ENCODE results near the gene GRPEL2. TPM values are rescaled to one million over a fixed set of nuclear protein-coding genes. Genes with fewer than 3 reads are reported as not detected.

The GRPEL2 gene
- total and polyA plus RNA-seq, 2 experiments from 2014 or later, result 20.2 to 62.2 TPM

DNA sequence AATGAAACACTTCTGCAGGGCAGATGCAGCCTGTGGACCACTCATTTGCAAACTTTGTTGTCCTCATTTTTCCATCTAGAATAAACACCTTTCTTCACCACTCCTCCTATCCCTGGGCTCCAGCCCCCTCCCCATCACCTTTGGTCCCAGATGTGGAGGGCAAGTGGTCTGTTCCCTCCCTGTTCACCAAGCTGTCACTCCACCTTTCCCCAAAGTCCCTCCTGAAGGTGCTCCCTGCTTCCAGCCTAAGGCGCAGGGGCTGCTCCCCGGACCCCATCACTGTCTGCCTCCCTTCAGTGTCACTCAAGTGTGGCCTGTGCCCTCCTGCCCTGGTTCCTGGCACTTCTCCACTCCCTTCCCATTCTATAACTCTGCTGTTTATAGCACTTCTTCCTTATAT, 19.4 kb downstream of the GRPEL2 start:
- Histone ChIP-seq H4K20me1 (replicated peaks; ENCODE audit: insufficient read depth) (no peaks in the 10 kb centered on the region), H3K4me3 (no peak overlapping the region), H3K36me3 (ENCODE audit: insufficient read depth) (no peaks in the 10 kb centered on the region), H3K27me3 (ENCODE audit: insufficient read depth) (no peaks in the 10 kb centered on the region), H2AFZ (no peak overlapping the region), H3K79me2 (replicated peaks; ENCODE audit: insufficient read depth) (no peaks in the 10 kb centered on the region), H3K27ac (ENCODE audit: low read depth) (no peak overlapping the region), H3K4me2 (no peak overlapping the region), H3K4me1 (ENCODE audit: insufficient read depth) (no peaks in the 10 kb centered on the region), H3F3A (replicated peaks; ENCODE audit: low read depth) (no peaks in the 10 kb centered on the region), H3K9me2 (ENCODE audit: insufficient read depth) (no peaks in the 10 kb centered on the region)
- no peaks in the 10 kb centered on the region for H3K9me3 Mint-ChIP-seq
- peaks cover 4% of the 10 kb centered on the region; the same call in 2 of the 3 replicates for H3K36me3 Mint-ChIP-seq (ENCODE audit: low read depth)
- H3K27me3 Mint-ChIP-seq (ENCODE audit: insufficient read depth, low read depth, poor library complexity), result peaks cover 9% of the 10 kb centered on the region
- peaks cover 13% of the 10 kb centered on the region for H3K4me1 Mint-ChIP-seq
- H3K27ac Mint-ChIP-seq, result no peak overlapping the region
- TF ChIP-seq CTCF (conservative IDR thresholded peaks at IDR 0.05; ENCODE audit: low read depth in 2 of 2) (no peak), EZH2 (IDR thresholded peaks at IDR 0.05; ENCODE audit: low read depth, unreplicated experiment) (no peak), POLR2AphosphoS5 (IDR thresholded peaks at IDR 0.05; ENCODE audit: low read depth) (no peak), CREB1 (CRISPR knock-in tag; IDR thresholded peaks at IDR 0.05; ENCODE audit: low read depth) (no peak), ZNF462 (CRISPR knock-in tag; IDR thresholded peaks at IDR 0.05) (no peak), ZNF331 (CRISPR knock-in tag; IDR thresholded peaks at IDR 0.05; ENCODE audit: low read depth) (no peak), JUNB (IDR thresholded peaks at IDR 0.05; ENCODE audit: unreplicated experiment) (no peak), REST (IDR thresholded peaks at IDR 0.05; ENCODE audit: unreplicated experiment) (no peak), NANOG (IDR thresholded peaks at IDR 0.05; ENCODE audit: borderline replicate concordance) (no peak), EZH2phosphoT487 (IDR thresholded peaks at IDR 0.05; ENCODE audit: unreplicated experiment) (no peak), ZNF114 (CRISPR knock-in tag; IDR thresholded peaks at IDR 0.05) (no peak), STAT1 (IDR thresholded peaks at IDR 0.05; ENCODE audit: unreplicated experiment) (no peak)
- TF ChIP-seq, protein P1, sequence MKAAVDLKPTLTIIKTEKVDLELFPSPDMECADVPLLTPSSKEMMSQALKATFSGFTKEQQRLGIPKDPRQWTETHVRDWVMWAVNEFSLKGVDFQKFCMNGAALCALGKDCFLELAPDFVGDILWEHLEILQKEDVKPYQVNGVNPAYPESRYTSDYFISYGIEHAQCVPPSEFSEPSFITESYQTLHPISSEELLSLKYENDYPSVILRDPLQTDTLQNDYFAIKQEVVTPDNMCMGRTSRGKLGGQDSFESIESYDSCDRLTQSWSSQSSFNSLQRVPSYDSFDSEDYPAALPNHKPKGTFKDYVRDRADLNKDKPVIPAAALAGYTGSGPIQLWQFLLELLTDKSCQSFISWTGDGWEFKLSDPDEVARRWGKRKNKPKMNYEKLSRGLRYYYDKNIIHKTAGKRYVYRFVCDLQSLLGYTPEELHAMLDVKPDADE (IDR thresholded peaks at IDR 0.05), result no peak
- no peak overlapping the region for H3K4me3 Mint-ChIP-seq
- DNase-seq (ENCODE audit: low spot score) (no peak), ATAC-seq (no peak)
